AG08396 (cell line): ENCODE data around the gene FGF19.

Source experiments
- DNase-seq: peaks from one replicate; pipeline ENCODE4 v3.0.0; 2012; ENCODE audit warnings: low spot score, mixed read lengths

FGF19 gene

DNA sequence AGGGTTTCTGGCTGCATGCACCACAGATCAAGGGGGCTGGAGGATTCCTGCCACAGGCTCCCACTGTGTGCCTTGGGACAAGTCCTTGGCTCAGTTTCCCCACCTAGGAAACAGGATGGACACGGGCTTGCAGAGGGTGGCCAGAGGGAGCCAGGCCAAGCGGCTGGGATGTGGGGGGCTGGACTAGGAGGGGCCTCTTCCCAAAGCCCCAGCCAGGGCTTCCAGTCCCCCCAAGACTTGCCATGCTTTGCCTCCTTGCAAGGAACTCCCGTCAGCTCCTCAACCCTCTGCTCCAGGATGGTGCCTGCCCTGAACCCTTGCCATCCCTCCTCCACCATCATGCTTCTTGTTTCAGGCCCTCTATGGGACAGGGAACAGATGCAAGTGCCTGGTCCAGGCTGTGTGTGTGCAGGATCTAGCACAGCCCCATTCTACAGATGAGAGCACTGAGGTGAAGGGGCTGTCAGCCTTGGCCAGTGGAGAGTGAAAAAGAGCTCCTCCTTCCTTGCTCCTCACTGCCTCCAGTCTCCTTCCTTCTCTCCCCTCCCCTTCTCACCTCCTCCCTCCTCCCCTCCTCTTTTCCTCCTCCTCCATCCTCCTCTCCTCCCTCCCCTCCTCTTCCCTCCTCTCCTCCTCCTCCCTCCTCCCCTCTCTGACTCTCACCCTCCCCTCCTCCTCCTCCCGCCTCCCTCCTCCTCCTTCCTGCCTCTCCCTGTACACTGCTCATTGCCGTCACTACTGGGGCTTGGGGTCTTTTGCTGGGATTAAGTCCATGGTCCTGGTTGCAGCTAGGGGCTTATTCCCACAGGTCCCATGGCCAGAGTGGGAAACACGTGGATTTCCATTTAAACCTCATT, 13.3 kb upstream of the FGF19 start:
- DNase-seq, result no peak

DNA sequence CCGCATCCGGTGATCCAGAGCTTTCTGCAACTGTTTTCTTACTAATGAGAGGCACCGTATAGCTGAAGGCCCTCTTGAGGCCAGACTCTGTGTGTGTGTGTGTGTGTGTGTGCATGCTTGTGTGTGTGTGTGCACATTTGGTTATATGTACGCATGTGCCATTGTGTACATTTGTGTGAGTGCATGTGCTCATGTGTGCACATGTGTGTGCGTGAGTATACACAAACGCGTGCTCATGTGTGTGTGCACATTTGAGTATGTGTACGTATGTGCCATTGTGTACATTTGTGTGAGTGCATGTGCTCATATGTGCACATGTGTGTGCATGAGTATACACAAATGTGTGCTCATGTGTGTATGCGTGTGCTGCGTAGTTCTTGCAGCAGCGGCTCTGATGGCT, 12.3 kb upstream of the FGF19 start:
- no peak for DNase-seq

DNA sequence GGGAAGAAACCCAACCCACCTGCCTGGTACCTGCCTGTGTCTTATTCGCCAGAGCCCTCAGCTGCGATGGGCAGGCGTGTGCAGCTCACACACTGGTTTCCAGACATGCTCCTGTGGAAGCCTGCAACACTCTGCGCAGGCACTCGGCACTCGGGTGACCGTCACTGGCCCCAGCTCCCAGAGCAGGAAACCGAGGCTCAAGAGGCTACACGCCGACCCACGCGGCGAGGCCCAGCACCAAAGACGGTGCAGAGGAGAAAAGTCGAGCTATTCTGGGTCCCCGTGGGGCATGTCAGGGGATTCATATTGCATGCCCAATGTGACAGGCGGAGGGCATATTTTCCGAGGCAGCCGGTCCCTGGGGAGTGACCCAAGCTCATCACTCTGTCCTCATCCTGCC, 11.6 kb upstream of the FGF19 start:
- no peak for DNase-seq

GRCh38 chr11:69711822-69712801, 8.3 kb upstream of the FGF19 start:
- no peak for DNase-seq

DNA sequence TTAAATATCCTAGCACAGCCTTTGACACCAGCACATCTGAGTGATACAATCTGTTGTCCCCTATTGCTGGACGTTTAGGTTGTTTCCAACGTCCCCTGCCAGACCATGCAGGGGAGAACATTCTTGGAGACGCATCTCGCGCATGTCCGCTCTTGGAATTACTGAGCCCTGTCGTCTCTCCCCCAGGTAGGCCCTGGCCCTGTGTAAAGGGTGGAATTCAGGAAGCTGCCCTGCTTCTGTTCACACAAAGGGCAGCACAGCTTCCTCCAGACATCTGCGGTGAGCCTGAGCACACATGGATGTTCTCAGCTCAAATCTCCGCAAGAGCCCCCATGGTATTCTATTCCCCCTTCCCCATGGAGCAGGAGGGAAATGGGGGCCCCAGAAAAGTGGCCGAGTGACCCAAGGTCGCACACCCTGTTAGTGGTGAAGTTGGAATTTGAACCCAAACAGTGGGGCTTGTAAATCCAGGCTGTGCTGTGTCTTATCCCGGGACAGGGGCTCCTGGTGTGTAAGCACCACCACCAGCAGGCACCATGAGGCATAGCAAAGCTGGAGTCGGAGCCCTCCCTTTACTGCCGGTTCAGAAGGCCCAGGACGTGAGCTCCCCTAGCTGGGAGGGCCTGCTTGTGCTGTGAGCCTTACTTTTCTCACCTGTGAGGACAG, 5.0 kb upstream of the FGF19 start:
- DNase-seq, result no peak

- no peak for DNase-seq
Observed at GRCh38 chr11:69707176-69707575, 3.4 kb upstream of the FGF19 start.

GRCh38 chr11:69705901-69706787, 2.3 kb upstream of the FGF19 start:
- no peak for DNase-seq

DNA sequence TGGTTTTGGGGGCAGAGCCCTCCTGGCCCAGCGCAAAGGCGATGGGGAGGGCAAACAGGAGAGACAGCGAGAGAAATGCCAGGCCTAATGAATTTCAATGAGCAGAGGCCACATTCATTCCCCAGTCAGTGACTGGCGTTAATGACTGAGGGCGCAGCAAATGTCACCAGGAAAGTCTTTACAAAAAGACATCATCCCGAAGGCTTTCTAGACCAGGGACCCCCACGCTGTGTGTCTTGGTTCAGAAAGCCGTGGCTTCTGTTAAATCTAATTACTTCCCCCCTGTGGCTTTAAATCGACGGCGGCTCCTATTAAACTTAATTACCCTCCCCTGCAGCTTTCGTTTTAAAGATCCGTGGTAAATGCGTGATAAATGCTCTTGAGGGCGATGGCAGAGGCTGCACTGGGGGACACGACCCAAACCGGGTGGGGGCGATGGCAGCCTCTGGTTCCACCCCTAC, 1.6 kb upstream of the FGF19 start:
- DNase-seq, result no peak

GRCh38 chr11:69704508-69705253, 859 bp upstream of the FGF19 start:
- DNase-seq, result peak; percentile 71

DNA sequence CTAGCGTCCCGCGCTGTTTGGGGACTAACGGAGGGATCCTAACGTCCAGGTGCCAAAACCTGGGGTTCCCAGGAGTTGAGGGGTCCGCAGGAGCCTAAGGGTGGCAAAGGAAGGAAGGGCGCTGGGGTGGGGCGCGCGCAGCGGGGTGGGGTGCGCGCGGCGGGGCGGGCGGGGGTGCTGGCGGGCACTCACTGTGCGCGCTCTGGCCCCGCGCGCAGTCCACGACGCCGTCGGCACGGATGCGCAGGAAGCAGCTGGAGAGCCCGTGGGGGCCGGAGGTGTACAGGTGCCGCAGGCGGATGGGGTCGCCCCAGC, 412 bp downstream of the FGF19 start:
- DNase-seq, result no peak

- DNase-seq, result no peak
Observed at GRCh38 chr11:69702769-69703452, 911 bp downstream of the FGF19 start.

DNA sequence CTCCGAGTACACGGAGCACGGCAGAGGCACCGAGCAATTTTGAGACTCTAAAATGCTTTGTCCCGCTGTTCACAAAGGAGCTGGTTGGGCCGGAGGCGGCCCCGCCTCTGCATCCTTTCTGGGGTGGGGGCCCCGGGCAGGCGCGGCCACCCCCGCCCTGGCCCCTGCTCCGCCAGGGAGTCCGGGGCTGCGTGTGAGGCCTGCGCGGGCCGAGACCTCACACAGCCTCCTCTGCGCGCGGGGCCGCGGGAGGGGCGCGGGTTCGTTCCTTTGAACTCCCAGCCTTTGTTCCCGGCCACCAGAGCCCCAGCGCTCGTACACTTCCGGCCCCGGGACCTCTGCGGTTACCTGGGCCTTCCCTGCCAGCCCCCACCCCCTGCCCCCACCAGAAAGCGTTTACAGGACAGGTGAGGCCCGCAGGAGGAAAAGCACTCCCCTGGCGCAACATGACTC, 1.6 kb downstream of the FGF19 start:
- no peak for DNase-seq

- peak; percentile 81 for DNase-seq
Observed at GRCh38 chr11:69700278-69701140, 3.3 kb downstream of the FGF19 start.

- no peak for DNase-seq
Observed at GRCh38 chr11:69699213-69699612, 4.6 kb downstream of the FGF19 start.

GRCh38 chr11:69698362-69698761, 5.5 kb downstream of the FGF19 start:
- DNase-seq, result no peak

DNA sequence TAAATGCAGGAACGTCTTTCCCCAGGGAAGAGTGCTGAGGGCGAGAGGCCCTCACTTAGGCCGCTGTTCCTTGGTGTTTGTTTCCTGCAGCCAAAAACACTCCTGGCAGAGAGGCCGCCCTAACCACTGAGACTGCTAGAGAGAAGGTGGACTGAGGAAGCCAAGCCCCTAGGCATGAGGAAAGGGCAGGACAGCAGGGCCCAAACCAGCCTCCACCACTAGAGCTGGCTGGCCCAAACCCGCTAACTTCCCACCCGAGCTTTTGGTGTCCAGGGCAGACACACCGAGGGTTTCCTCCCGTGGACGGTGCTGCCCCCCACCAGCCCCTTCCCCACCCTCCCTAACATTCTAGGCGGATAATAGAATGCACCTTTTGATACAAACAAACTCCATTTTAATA, 6.0 kb downstream of the FGF19 start:
- no peak for DNase-seq

GRCh38 chr11:69697469-69697843, 6.4 kb downstream of the FGF19 start:
- no peak for DNase-seq

- no peak for DNase-seq
Observed at GRCh38 chr11:69696749-69697468, 6.9 kb downstream of the FGF19 start.
